A549 (cell line): ENCODE results near the gene SV2A. TPM values are rescaled to one million over a fixed set of nuclear protein-coding genes. Genes with fewer than 3 reads are reported as not detected.

Experiments
- ATAC-seq, 2 experiments: fragments of 200-7000 bp in 1 of 2; fragments of >200 bp in 1 of 2; cut with Nextera tagmentation in 1 of 2; cut with Tn5 transposase in 1 of 2; 3 replicates each; pipeline versions ENCODE4 v1.8.0 to v1.9.1; 2018 to 2020; ENCODE audit warnings: mild to moderate bottlenecking in 1 of 2, moderate library complexity in 1 of 2
- CTCF ChIA-PET: fragments of 300-600 bp; sonication (Branson Sonifier 250); formaldehyde crosslinking; extraction: SDS; loops from one replicate; lab custom pipeline; 2021; ENCODE audit warnings: antibody characterized with exemption, inconsistent platforms; lab: Yijun Ruan, JAX
- POLR2A ChIA-PET: fragments of 350-600 bp; formaldehyde crosslinking; extraction: SDS; loops from one replicate; lab custom pipeline; 2021; ENCODE audit warnings: antibody characterized with exemption, inconsistent platforms; lab: Yijun Ruan, JAX
- DNase-seq, 2 experiments: peaks; one replicate each; pipeline versions ENCODE4 v3.0.0 to v3.0.0-alpha.2; 2011 to 2016; ENCODE audit warnings: low read depth in 1 of 2, low spot score in 1 of 2
- FAIRE-seq: peaks from 2 replicates; lab custom pipeline; 2011; peaks lifted over from hg19 to GRCh38; lab: Jason Lieb, UNC
- H3K27ac ChIP-seq, 2 experiments: fragments of >200 bp; sonication (Bioruptor Twin); formaldehyde crosslinking; 3 replicates each; pipeline ENCODE4 v1.5.1; 2016 to 2017
- H3K4me1 ChIP-seq: fragments of >200 bp; sonication (Bioruptor Twin); formaldehyde crosslinking; 3 replicates; pipeline ENCODE4 v1.6.1; 2016
- H3K4me2 ChIP-seq: fragments of >200 bp; sonication (Bioruptor Twin); formaldehyde crosslinking; 3 replicates; pipeline ENCODE4 v1.6.1; 2016
- H3K4me3 ChIP-seq: fragments of >200 bp; sonication (Bioruptor Twin); formaldehyde crosslinking; 3 replicates; pipeline ENCODE4 v1.5.1; 2016
- H3K9me3 ChIP-seq: fragments of >200 bp; sonication (Bioruptor Twin); formaldehyde crosslinking; 3 replicates; pipeline ENCODE4 v1.6.1; 2016
- ATOH8 ChIP-seq: fragments of 250-450 bp; sonication (Bioruptor Pico); IDR thresholded peaks from 2 replicates; pipeline ENCODE4 v1.5.0; 2020; ENCODE audit warnings: low read depth, mild to moderate bottlenecking, moderate library complexity
- BHLHE40 ChIP-seq: IDR thresholded peaks from 2 replicates; pipeline ENCODE4 v1.6.1; 2012; ENCODE audit warnings: low read depth, low read length, inconsistent platforms
- CBX2 ChIP-seq: fragments of 200-600 bp; sonication (generic); IDR thresholded peaks from 2 replicates; pipeline ENCODE4 v1.6.1; 2016; ENCODE audit warnings: low read depth, mild to moderate bottlenecking, borderline replicate concordance
- CBX8 ChIP-seq: fragments of 200-600 bp; sonication (generic); IDR thresholded peaks from 2 replicates; pipeline ENCODE4 v1.6.1; 2016
- CEBPB ChIP-seq, 2 experiments: fragments of >200 bp in 1 of 2; sonication (Bioruptor Twin) in 1 of 2; formaldehyde crosslinking in 1 of 2; IDR thresholded peaks; 2 replicates each; pipeline ENCODE4 v1.6.1; 2012 to 2016
- CHD4 ChIP-seq: fragments of 200-600 bp; sonication (generic); IDR thresholded peaks from 2 replicates; pipeline ENCODE4 v1.6.1; 2016; ENCODE audit warnings: antibody characterized with exemption, mild to moderate bottlenecking, borderline replicate concordance
- E2F6 ChIP-seq: IDR thresholded peaks from 2 replicates; pipeline ENCODE4 v1.6.1; 2012; ENCODE audit warnings: low read depth, borderline replicate concordance
- EP300 ChIP-seq, 2 experiments: fragments of >200 bp; sonication (Bioruptor Twin); formaldehyde crosslinking; IDR thresholded peaks; 2 replicates in 1 of 2; 3 replicates in 1 of 2; pipeline ENCODE4 v1.6.1; 2016 to 2017
- ESRRA ChIP-seq: fragments of 150-350 bp; IDR thresholded peaks from 2 replicates; pipeline ENCODE4 v1.6.1; 2014; ENCODE audit warnings: mild to moderate bottlenecking, low read length, borderline replicate concordance
- FOSB ChIP-seq: fragments of 250-450 bp; sonication (Bioruptor Pico); IDR thresholded peaks from 2 replicates; pipeline ENCODE4 v1.5.0; 2020; ENCODE audit warnings: mild to moderate bottlenecking, moderate library complexity
- GATA3 ChIP-seq: IDR thresholded peaks from 2 replicates; pipeline ENCODE4 v1.6.1; 2012; ENCODE audit warnings: borderline replicate concordance
- HES2 ChIP-seq: fragments of >200 bp; sonication (Bioruptor Twin); formaldehyde crosslinking; IDR thresholded peaks from 2 replicates; pipeline ENCODE4 v1.6.1; 2016
- HEYL ChIP-seq: fragments of 250-450 bp; sonication (Bioruptor Pico); IDR thresholded peaks from 2 replicates; pipeline ENCODE4 v1.8.0; 2021; ENCODE audit warnings: mild to moderate bottlenecking, moderate library complexity
- HMGXB4 ChIP-seq: fragments of 250-450 bp; sonication (Bioruptor Pico); IDR thresholded peaks from 2 replicates; pipeline ENCODE4 v1.5.0; 2021; ENCODE audit warnings: mild to moderate bottlenecking, moderate library complexity, borderline replicate concordance
- HOXA7 ChIP-seq: fragments of 250-450 bp; sonication (Bioruptor Pico); IDR thresholded peaks from 2 replicates; pipeline ENCODE4 v1.5.0; 2020; ENCODE audit warnings: mild to moderate bottlenecking, moderate library complexity
- HOXB13 ChIP-seq: fragments of 250-450 bp; sonication (Bioruptor Pico); IDR thresholded peaks from 2 replicates; pipeline ENCODE4 v1.5.0; 2020; ENCODE audit warnings: low read depth, mild to moderate bottlenecking, moderate library complexity
- HOXB5 ChIP-seq: fragments of 250-450 bp; sonication (Bioruptor Pico); IDR thresholded peaks from 2 replicates; pipeline ENCODE4 v1.5.0; 2020; ENCODE audit warnings: mild to moderate bottlenecking, moderate library complexity
- JUN ChIP-seq, 2 experiments: fragments of >200 bp; sonication (Bioruptor Twin); formaldehyde crosslinking; IDR thresholded peaks; 2 replicates in 1 of 2; 3 replicates in 1 of 2; pipeline ENCODE4 v1.6.1; 2016 to 2017
- KDM1A ChIP-seq: fragments of 200-600 bp; sonication (generic); IDR thresholded peaks from 2 replicates; pipeline ENCODE4 v1.6.1; 2016; ENCODE audit warnings: low read depth, mild to moderate bottlenecking
- KDM5A ChIP-seq: fragments of 200-600 bp; sonication (generic); IDR thresholded peaks from 2 replicates; pipeline ENCODE4 v1.6.1; 2016; ENCODE audit warnings: antibody characterized with exemption, mild to moderate bottlenecking
- MAFK ChIP-seq: fragments of 450-650 bp; IDR thresholded peaks from 2 replicates; pipeline ENCODE4 v1.6.1; 2014; ENCODE audit not compliant: partially characterized antibody
- MAX ChIP-seq: IDR thresholded peaks from 2 replicates; pipeline ENCODE4 v1.6.1; 2012
- MAZ ChIP-seq: fragments of 150-350 bp; IDR thresholded peaks from 2 replicates; pipeline ENCODE4 v1.6.1; 2014; ENCODE audit warnings: antibody characterized with exemption, low read depth, low read length, borderline replicate concordance
- MYC ChIP-seq: IDR thresholded peaks from 2 replicates; pipeline ENCODE4 v1.6.1; 2012; ENCODE audit warnings: mild to moderate bottlenecking, inconsistent platforms, low read length, improper control_type of control experiment, borderline replicate concordance
- NFE2L2 ChIP-seq: fragments of 150-350 bp; conservative IDR thresholded peaks from 2 replicates; pipeline ENCODE4 v1.6.1; 2014; ENCODE audit warnings: low read length
- NR3C1 ChIP-seq: fragments of >200 bp; sonication (Bioruptor Twin); formaldehyde crosslinking; IDR thresholded peaks from 3 replicates; pipeline ENCODE4 v1.6.1; 2017
- POLR2A ChIP-seq: IDR thresholded peaks from 2 replicates; pipeline ENCODE4 v1.6.1; 2012; ENCODE audit warnings: mild to moderate bottlenecking, low read length
- POLR2AphosphoS2 ChIP-seq: conservative IDR thresholded peaks from 2 replicates; pipeline ENCODE4 v1.6.1; 2012; ENCODE audit warnings: low read length, improper control_type of control experiment, inconsistent platforms
- RARB ChIP-seq: fragments of 250-450 bp; sonication (Bioruptor Pico); IDR thresholded peaks from 2 replicates; pipeline ENCODE4 v1.8.0; 2021; ENCODE audit warnings: mild to moderate bottlenecking, moderate library complexity
- RCOR1 ChIP-seq: fragments of 150-350 bp; IDR thresholded peaks from 2 replicates; pipeline ENCODE4 v1.6.1; 2014; ENCODE audit warnings: antibody characterized with exemption, low read length, low read depth
- RFX5 ChIP-seq: fragments of 450-650 bp; IDR thresholded peaks from 2 replicates; pipeline ENCODE4 v1.7.1; 2014; ENCODE audit warnings: antibody characterized with exemption, mild to moderate bottlenecking, moderate library complexity
- SREBF2 ChIP-seq: fragments of 450-650 bp; IDR thresholded peaks from 2 replicates; pipeline ENCODE4 v1.6.1; 2014; ENCODE audit warnings: mild to moderate bottlenecking, moderate library complexity
- TFCP2L1 ChIP-seq: fragments of 250-450 bp; sonication (Bioruptor Pico); IDR thresholded peaks from 2 replicates; pipeline ENCODE4 v1.5.0; 2021; ENCODE audit warnings: mild to moderate bottlenecking
- TP53 ChIP-seq: fragments of 250-450 bp; sonication (Bioruptor Pico); IDR thresholded peaks from 2 replicates; pipeline ENCODE4 v1.5.0; 2021; ENCODE audit warnings: mild to moderate bottlenecking, moderate library complexity
- USF2 ChIP-seq: fragments of 450-650 bp; IDR thresholded peaks from 2 replicates; pipeline ENCODE4 v1.6.1; 2014; ENCODE audit warnings: antibody characterized with exemption
- ZC3H11A ChIP-seq: fragments of 450-650 bp; IDR thresholded peaks from 2 replicates; pipeline ENCODE4 v1.6.1; 2014; ENCODE audit warnings: antibody characterized with exemption, mild to moderate bottlenecking
- ZFP36 ChIP-seq: fragments of 450-650 bp; IDR thresholded peaks from 2 replicates; pipeline ENCODE4 v1.6.1; 2014; ENCODE audit warnings: borderline replicate concordance; ENCODE audit not compliant: partially characterized antibody
- ZNF302 ChIP-seq: fragments of 250-450 bp; sonication (Bioruptor Pico); IDR thresholded peaks from 2 replicates; pipeline ENCODE4 v1.9.0; 2021; ENCODE audit warnings: inconsistent platforms, mild to moderate bottlenecking, moderate library complexity
- WGBS: methylation state at CpG from one replicate; pipeline ENCODE4 v1.1.6; 2017; ENCODE audit errors: missing lambda C conversion rate; 5-methylcytosine and 5-hydroxymethylcytosine counted together
- polyA plus RNA-seq, 4 experiments: library from polyadenylated mRNA; depleted of rRNA in 3 of 4; stranded (reverse); fragments of >200 nt; fragmentation: RNase III in 1 of 4; extraction: RNeasy Plus Mini Kit Qiagen cat#74134 plus additional on column Dnase treatment in 1 of 4; gene quantifications; 2 replicates in 3 of 4; 3 replicates in 1 of 4; pipeline ENCODE4 v1.2.3, GENCODE V29; 2011 to 2017

SV2A gene
- polyA plus RNA-seq, 2 of the 4 experiments (the other 2 are of a cell fraction): 0.05 to 0.13 TPM

GRCh38 chr1:149886396-149887195 lies 31.0 kb downstream of the SV2A start:
- peak; percentile 59 to 74 for ATAC-seq
- CTCF ChIA-PET: interaction anchor here (0.6 to 4.0 kb wide), 6 partner anchors 13 to 723 kb away, joined by 3 to 32 read pairs (median 9); partner anchors contain the start of gene BOLA1
- Histone ChIP-seq H3K4me2 (peak overlapping the region; percentile 85), H3K9me3 (no peaks in the 10 kb centered on the region), H3K27ac (peak overlapping the region; percentile 91 to 96), H3K4me3 (peak overlapping the region; percentile 54), H3K4me1 (peaks cover 22% of the 10 kb centered on the region)
- peak; percentile 93 to 99 for DNase-seq
- POLR2A ChIA-PET: interaction anchor here (0.7 to 4.8 kb wide), 20 partner anchors 9 to 477 kb away, joined by 3 to 70 read pairs (median 9); partner anchors contain the start of genes BOLA1, MTMR11, OTUD7B and RPRD2
- FAIRE-seq: no peak
- whole genome bisulfite sequencing: under 1% methylated on average over 40 of the region's 62 CpGs
- no peak for TF ChIP-seq ZFP36
- TF ChIP-seq NR3C1: no peak
- no peak for TF ChIP-seq MAZ
- peak; percentile 59; the same call in 1 of the 2 replicates for TF ChIP-seq RFX5
- TF ChIP-seq NFE2L2: no peak
- no peak for TF ChIP-seq CBX2
- TF ChIP-seq BHLHE40: no peak
- TF ChIP-seq KDM1A: 0 out of 2 replicates have a peak, but pooled peaks have one; percentile 21
- no peak for TF ChIP-seq KDM5A
- no peak for TF ChIP-seq RCOR1
- TF ChIP-seq HMGXB4 (CRISPR knock-in tag): no peak; the same call in 1 of the 2 replicates
- peak; percentile 95 for TF ChIP-seq POLR2A
- TF ChIP-seq EP300 (IDR thresholded peaks at IDR 0.05): no peak
- TF ChIP-seq ATOH8: peak; percentile 51; the same call in 1 of the 2 replicates
- peak; percentile 93 for TF ChIP-seq HOXA7
- no peak for TF ChIP-seq HES2
- TF ChIP-seq TFCP2L1 (CRISPR knock-in tag): peak; percentile 97
- TF ChIP-seq CHD4: no peak
- no peak for TF ChIP-seq ZNF302 (CRISPR knock-in tag)
- no peak for TF ChIP-seq CBX8
- no peak for TF ChIP-seq ESRRA
- TF ChIP-seq RARB (CRISPR knock-in tag): no peak; the same call in 1 of the 2 replicates
- no peak; the same call in 1 of the 2 replicates for TF ChIP-seq ZC3H11A
- TF ChIP-seq MAX: no peak
- TF ChIP-seq HOXB13 (CRISPR knock-in tag): no peak
- no peak for TF ChIP-seq MYC
- peak; percentile 74 for TF ChIP-seq POLR2AphosphoS2
- peak; percentile 51 for TF ChIP-seq TP53
- TF ChIP-seq JUN (IDR thresholded peaks at IDR 0.05): peak; percentile 93 to 97
- no peak for TF ChIP-seq SREBF2
- TF ChIP-seq HEYL (CRISPR knock-in tag): no peak
- TF ChIP-seq MAFK: no peak
- peak; percentile 92 for TF ChIP-seq FOSB (CRISPR knock-in tag)
- peak in 1 of 2 experiments; percentile 15; a peak in 1 of 4 replicates for TF ChIP-seq CEBPB (IDR thresholded peaks at IDR 0.05)
- peak; percentile 56 for TF ChIP-seq GATA3
- TF ChIP-seq E2F6: 0 out of 2 replicates have a peak, but pooled peaks have one; percentile 17
- TF ChIP-seq HOXB5: 0 out of 2 replicates have a peak, but pooled peaks have one; percentile 29
- TF ChIP-seq USF2: no peak
